Gastrocnemius medialis (tissue), 4 donors: ENCODE results near the gene PDIA3. TPM values are rescaled to one million over a fixed set of nuclear protein-coding genes. Genes with fewer than 3 reads are reported as not detected.
"Not testable (repeated sequence)": the region's sequence is repeated elsewhere in the genome, so short reads cannot be mapped to it uniquely, and the experiment has no call there.

Source experiments
- ATAC-seq, 2 donors: fragments of 150-250 bp; one replicate each; pipeline ENCODE4 v1.9.1; 2016
- DNase-seq, 2 donors: peaks; one replicate each; pipeline ENCODE4 v3.0.0-alpha.2; 2019
- H3K27ac ChIP-seq, 4 donors: fragments of 200-600 bp; sonication (generic); 1 replicate in 1 of 4; 2 replicates in 3 of 4; pipeline ENCODE4 v1.5.1; 2016 to 2018; ENCODE audit warnings: mild to moderate bottlenecking in 2 of 4, moderate library complexity in 1 of 4
- H3K27me3 ChIP-seq, 3 donors: fragments of 200-600 bp; sonication (generic) in 2 of 3; 1 replicate in 1 of 3; 2 replicates in 2 of 3; pipeline versions ENCODE4 v1.5.1 to v1.6.0; 2016 to 2019; ENCODE audit warnings: mild to moderate bottlenecking in 1 of 3, moderate library complexity in 1 of 3
- H3K36me3 ChIP-seq, 2 donors: fragments of 200-600 bp; sonication (generic) in 1 of 2; one replicate each; pipeline ENCODE4 v1.5.1; 2017 to 2018
- H3K4me1 ChIP-seq, 2 donors: fragments of 200-600 bp; sonication (generic) in 1 of 2; one replicate each; pipeline ENCODE4 v1.5.1; 2016 to 2017; ENCODE audit warnings: mild to moderate bottlenecking in 2 of 2
- H3K4me3 ChIP-seq, 4 donors: fragments of 200-600 bp; sonication (generic) in 3 of 4; 1 replicate in 1 of 4; 2 replicates in 3 of 4; pipeline ENCODE4 v1.5.1; 2016 to 2019; ENCODE audit warnings: mild to moderate bottlenecking in 2 of 4
- H3K9me3 ChIP-seq, 3 donors: fragments of 200-600 bp; sonication (generic) in 2 of 3; 1 replicate in 1 of 3; 2 replicates in 2 of 3; pipeline ENCODE4 v1.5.1; 2016 to 2019
- POLR2A ChIP-seq, 2 donors: fragments of 450-650 bp; IDR thresholded peaks; one replicate each; pipeline ENCODE4 v1.6.1; 2017; ENCODE audit warnings: antibody characterized with exemption in 2 of 2, mild to moderate bottlenecking in 2 of 2, moderate library complexity in 2 of 2
- in situ Hi-C, 4 donors: fragments of 200-750 bp; cut with MboI; loops; one replicate each; pipeline versions ENCODE4 v1.15.0 to v1.8.0; 2017; ENCODE audit warnings: low sequenced_read_pairs in 4 of 4
- intact Hi-C: fragments of 100-400 bp; cut with DNase I; formaldehyde crosslinking; loops from one replicate; pipeline ENCODE4 v1.15.1; 2023; ENCODE audit warnings: low total_unique reads
- microRNA counts, 2 donors: library from miRNA; unstranded; fragments of <30 nt; microRNA quantifications; one replicate each; lab custom pipeline; 2016
- microRNA-seq, 2 donors: library from miRNA; unstranded; fragments of <30 nt; microRNA quantifications; one replicate each; pipeline ENCODE4, GENCODE V29; 2016; ENCODE audit warnings: borderline replicate concordance in 2 of 2
- total RNA-seq, 4 donors: library from RNA; depleted of rRNA; stranded (reverse); fragments of >200 nt; gene quantifications; one replicate each; pipeline versions ENCODE4 v1.1.0 to v1.2.3, GENCODE V29; 2016
- TF ChIP-seq, protein P1 (sequence below), 5 experiments: fragments of 450-650 bp in 3 of 5; fragments of 200-600 bp in 2 of 5; sonication (generic) in 2 of 5; IDR thresholded peaks in 4 of 5; conservative IDR thresholded peaks in 1 of 5; 1 replicate in 4 of 5; 2 replicates in 1 of 5; pipeline ENCODE4 v1.5.1; 2016 to 2019; ENCODE audit warnings: antibody characterized with exemption in 5 of 5, mild to moderate bottlenecking in 3 of 5, moderate library complexity in 3 of 5

PDIA3 gene
- total RNA-seq, 4 donors from 2014 or later = 26.6 to 45.1 (median 30.3) TPM

- no peaks in the 10 kb centered on the region for H3K27me3 ChIP-seq
- H3K27ac ChIP-seq = no peak overlapping the region
- TF ChIP-seq, protein P1, sequence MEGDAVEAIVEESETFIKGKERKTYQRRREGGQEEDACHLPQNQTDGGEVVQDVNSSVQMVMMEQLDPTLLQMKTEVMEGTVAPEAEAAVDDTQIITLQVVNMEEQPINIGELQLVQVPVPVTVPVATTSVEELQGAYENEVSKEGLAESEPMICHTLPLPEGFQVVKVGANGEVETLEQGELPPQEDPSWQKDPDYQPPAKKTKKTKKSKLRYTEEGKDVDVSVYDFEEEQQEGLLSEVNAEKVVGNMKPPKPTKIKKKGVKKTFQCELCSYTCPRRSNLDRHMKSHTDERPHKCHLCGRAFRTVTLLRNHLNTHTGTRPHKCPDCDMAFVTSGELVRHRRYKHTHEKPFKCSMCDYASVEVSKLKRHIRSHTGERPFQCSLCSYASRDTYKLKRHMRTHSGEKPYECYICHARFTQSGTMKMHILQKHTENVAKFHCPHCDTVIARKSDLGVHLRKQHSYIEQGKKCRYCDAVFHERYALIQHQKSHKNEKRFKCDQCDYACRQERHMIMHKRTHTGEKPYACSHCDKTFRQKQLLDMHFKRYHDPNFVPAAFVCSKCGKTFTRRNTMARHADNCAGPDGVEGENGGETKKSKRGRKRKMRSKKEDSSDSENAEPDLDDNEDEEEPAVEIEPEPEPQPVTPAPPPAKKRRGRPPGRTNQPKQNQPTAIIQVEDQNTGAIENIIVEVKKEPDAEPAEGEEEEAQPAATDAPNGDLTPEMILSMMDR (IDR thresholded peaks at IDR 0.05 in 4 of 5, conservative IDR thresholded peaks at IDR 0.05 in 1 of 5) = no peak
- no peak for TF ChIP-seq POLR2A (IDR thresholded peaks at IDR 0.05)
- H3K36me3 ChIP-seq = peaks cover 8 to 98% of the 10 kb centered on the region in 2 donors
- H3K4me1 ChIP-seq = no peaks in the 10 kb centered on the region
- H3K4me3 ChIP-seq = no peak overlapping the region
- ATAC-seq (no peak), DNase-seq (no peak)
- intact Hi-C loops (no loop called here), in situ Hi-C loops (no loop called here)
- no peaks in the 10 kb centered on the region for H3K9me3 ChIP-seq
Observed at GRCh38 chr15:43808435-43808950, 62.3 kb downstream of the PDIA3 start.

DNA sequence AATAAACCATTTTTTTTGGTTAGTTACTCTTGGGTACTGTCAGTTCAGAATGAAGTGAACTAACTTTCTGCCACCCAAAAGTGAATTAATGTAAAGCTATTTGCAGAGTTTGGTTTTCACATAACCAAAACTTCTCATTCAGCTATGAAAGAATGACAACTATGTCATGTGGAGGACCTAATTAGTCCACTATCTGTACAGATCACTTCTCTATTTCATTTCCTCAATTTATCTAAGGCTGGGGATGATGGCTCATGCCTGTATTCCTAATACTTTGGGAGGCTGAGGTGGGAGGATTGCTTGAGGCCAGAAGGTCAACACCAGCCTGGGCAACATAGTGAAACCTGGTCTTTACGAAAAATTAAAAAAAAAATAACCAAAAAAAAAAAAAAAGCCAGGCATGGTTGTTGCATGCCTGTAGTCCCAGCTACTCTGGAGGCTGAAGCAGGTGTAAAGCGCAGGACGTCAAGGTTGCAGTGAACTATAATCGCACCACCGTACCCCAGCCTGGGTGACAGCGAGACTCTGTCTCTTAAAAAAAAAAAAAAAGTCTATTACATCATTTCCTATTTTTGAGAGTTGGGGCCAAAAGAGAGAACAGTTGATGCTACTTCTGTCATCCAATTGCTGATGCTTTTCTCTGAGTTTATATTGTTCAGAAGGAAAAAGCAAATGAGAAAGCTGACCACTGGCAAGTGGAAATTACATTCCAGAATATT is 62.9 kb downstream of the PDIA3 start:
- no peaks in the 10 kb centered on the region for H3K27me3 ChIP-seq
- H3K36me3 ChIP-seq = peaks cover 8 to 99% of the 10 kb centered on the region in 2 donors
- H3K27ac ChIP-seq = no peak overlapping the region

GRCh38 chr15:43815064-43815463 is 68.8 kb downstream of the PDIA3 start:
- H3K4me3 ChIP-seq, ATAC-seq, H3K4me1 ChIP-seq, in situ Hi-C loops, DNase-seq, H3K27me3 ChIP-seq, H3K27ac ChIP-seq, H3K9me3 ChIP-seq, intact Hi-C loops: not testable (repeated sequence)
- peaks cover 0 to 75% of the 10 kb centered on the region in 2 donors for H3K36me3 ChIP-seq

More for the DNA sequence above, 62.9 kb downstream of the PDIA3 start:
- in situ Hi-C loops = no loop called here
- Histone ChIP-seq H3K4me1 (no peaks in the 10 kb centered on the region), H3K4me3 (no peak overlapping the region), H3K9me3 (no peaks in the 10 kb centered on the region)
- ATAC-seq (no peak), DNase-seq (no peak)
- intact Hi-C loops = no loop called here
- TF ChIP-seq, protein P1 (IDR thresholded peaks at IDR 0.05 in 4 of 5, conservative IDR thresholded peaks at IDR 0.05 in 1 of 5) = no peak
- TF ChIP-seq POLR2A (IDR thresholded peaks at IDR 0.05) = no peak

DNA sequence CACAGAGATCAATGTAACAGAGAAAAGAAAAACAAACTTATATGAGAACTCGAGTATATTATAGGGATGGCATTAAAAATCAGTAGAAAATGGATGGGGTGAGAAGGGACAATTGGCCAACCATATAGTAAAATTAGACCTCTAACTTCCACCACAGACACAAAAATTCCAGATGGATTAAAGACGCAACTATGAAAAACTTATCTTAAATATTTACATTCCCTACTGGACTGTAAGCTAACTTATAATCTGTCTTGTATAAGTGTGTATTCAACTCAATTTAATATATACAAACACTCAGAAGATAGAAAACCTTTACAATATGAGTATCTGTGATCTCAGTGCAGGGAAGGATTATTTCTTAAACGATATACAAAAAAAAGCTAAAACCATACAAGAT is 75.3 kb downstream of the PDIA3 start:
- in situ Hi-C loops = no loop called here

More for the DNA sequence above, 75.3 kb downstream of the PDIA3 start:
- Histone ChIP-seq H3K4me1 (peaks cover 18 to 29% of the 10 kb centered on the region in 2 donors), H3K4me3 (no peak overlapping the region), H3K36me3 (peaks cover 0 to 23% of the 10 kb centered on the region in 2 donors), H3K27me3 (peaks cover 4 to 11% (median 6%) of the 10 kb centered on the region in 3 donors), H3K9me3 (no peaks in the 10 kb centered on the region), H3K27ac (no peak overlapping the region)
- intact Hi-C loops = no loop called here
- DNase-seq = no peak
- TF ChIP-seq, protein P1 (IDR thresholded peaks at IDR 0.05 in 4 of 5, conservative IDR thresholded peaks at IDR 0.05 in 1 of 5) = no peak
- TF ChIP-seq POLR2A (IDR thresholded peaks at IDR 0.05) = no peak
- ATAC-seq = no peak

MicroRNAs encoded within 50 kb of the gene (microRNA counts, 767-probe panel; counts per million panel counts)
- 356 to 448 counts per million in 2 donors for microRNA hsa-miR-1282 (lab: Ali Mortazavi, UCI)

Small RNAs within 50 kb of the gene (microRNA-seq; reads per million reads assigned to microRNA genes)
- 0 reads per million in 2 donors for gene MIR1282

Other genes with a start within 250 kb of the PDIA3 start
- 10 to 100 TPM in 2 of 4 donors, 1 to 10 TPM in 2; 3.5 to 13.0 (median 8.2) TPM for gene MAP1A, start 228.8 kb upstream of the PDIA3 start, total RNA-seq
- 10 to 100 TPM; 14.4 to 41.2 (median 16.6) TPM for gene PPIP5K1, start 156.2 kb upstream of the PDIA3 start, total RNA-seq
- under 1 TPM in 1 of 4 donors, not detected in 3; 0.46 TPM for gene CKMT1B, start 152.4 kb upstream of the PDIA3 start, total RNA-seq
- gene STRC, start 127.6 kb upstream of the PDIA3 start, total RNA-seq = under 1 TPM in 1 of 4 donors, not detected in 3; 0.41 TPM
- gene CATSPER2, start 97.6 kb upstream of the PDIA3 start, total RNA-seq = 1 to 10 TPM in 3 of 4 donors, under 1 TPM in 1; 0.29 to 2.1 (median 1.1) TPM
- gene CKMT1A, start 52.6 kb upstream of the PDIA3 start, total RNA-seq = under 1 TPM in 1 of 4 donors, not detected in 3; 0.41 TPM
- gene ELL3, start 30.5 kb downstream of the PDIA3 start, total RNA-seq = 1 to 10 TPM; 2.1 to 6.3 (median 2.6) TPM
- 100 to 1,000 TPM; 491 to 646 (median 617) TPM for gene SERF2, start 45.9 kb downstream of the PDIA3 start, total RNA-seq
- under 1 TPM in 3 of 4 donors, not detected in 1; 0.18 to 0.82 (median 0.29) TPM for gene SERINC4, start 53.8 kb downstream of the PDIA3 start, total RNA-seq
- 10 to 100 TPM; 19.5 to 33.9 (median 24.7) TPM for gene HYPK, start 54.2 kb downstream of the PDIA3 start, total RNA-seq
- 10 to 100 TPM; 10.8 to 26.3 (median 14.7) TPM for gene MFAP1, start 78.3 kb downstream of the PDIA3 start, total RNA-seq
- gene WDR76, start 80.6 kb downstream of the PDIA3 start, total RNA-seq = 1 to 10 TPM in 1 of 4 donors, under 1 TPM in 3; 0.12 to 1.0 (median 0.37) TPM